Measurements from ENCODE around the gene MAGEA4.
"Not testable (repeated sequence)": the region's sequence is repeated elsewhere in the genome, so short reads cannot be mapped to it uniquely, and the experiment has no call there.

DNA sequence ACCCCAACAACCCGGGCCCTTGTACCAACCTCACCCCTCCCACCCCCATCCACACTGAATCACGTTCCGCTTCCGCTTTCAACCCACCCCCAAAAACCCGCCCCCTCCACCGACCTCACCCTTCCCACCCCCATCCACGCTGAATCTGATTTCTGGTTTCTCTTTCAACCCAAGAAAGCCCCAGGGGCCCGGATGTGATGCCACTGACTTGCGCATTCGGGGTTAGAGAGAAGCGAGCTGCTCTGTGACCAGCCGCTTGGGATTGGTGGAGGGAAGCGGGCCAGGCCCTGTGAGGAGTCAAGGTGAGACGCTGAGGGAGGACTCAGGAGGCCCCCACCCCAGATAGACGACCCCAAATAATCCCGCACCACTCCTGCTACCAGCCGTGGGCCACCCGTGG lies 6.0 kb downstream of the MAGEA4 start:
- TF ChIP-seq, protein P1, sequence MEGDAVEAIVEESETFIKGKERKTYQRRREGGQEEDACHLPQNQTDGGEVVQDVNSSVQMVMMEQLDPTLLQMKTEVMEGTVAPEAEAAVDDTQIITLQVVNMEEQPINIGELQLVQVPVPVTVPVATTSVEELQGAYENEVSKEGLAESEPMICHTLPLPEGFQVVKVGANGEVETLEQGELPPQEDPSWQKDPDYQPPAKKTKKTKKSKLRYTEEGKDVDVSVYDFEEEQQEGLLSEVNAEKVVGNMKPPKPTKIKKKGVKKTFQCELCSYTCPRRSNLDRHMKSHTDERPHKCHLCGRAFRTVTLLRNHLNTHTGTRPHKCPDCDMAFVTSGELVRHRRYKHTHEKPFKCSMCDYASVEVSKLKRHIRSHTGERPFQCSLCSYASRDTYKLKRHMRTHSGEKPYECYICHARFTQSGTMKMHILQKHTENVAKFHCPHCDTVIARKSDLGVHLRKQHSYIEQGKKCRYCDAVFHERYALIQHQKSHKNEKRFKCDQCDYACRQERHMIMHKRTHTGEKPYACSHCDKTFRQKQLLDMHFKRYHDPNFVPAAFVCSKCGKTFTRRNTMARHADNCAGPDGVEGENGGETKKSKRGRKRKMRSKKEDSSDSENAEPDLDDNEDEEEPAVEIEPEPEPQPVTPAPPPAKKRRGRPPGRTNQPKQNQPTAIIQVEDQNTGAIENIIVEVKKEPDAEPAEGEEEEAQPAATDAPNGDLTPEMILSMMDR (IDR thresholded peaks at IDR 0.05): not testable (repeated sequence)
- TF ChIP-seq POLR2AphosphoS5 (IDR thresholded peaks at IDR 0.05): not testable (repeated sequence)

Measured in suprapubic skin (tissue), 3 donors.